HFFc6 (cell line): ENCODE measurements around the gene FARP1. TPM values are rescaled to one million over a fixed set of nuclear protein-coding genes. Genes with fewer than 3 reads are reported as not detected.

Source experiments
- DNase-seq: peaks from one replicate; pipeline ENCODE4 v3.0.0-alpha.2; 2018
- H3K27ac Mint-ChIP-seq: 2 replicates; pipeline ENCODE4 v1.8.0; 2020; ENCODE audit warnings: mild to moderate bottlenecking, mixed read lengths
- H3K27me3 Mint-ChIP-seq: 2 replicates; pipeline ENCODE4 v1.8.0; 2021; ENCODE audit warnings: mild to moderate bottlenecking, moderate library complexity, mixed read lengths; ENCODE audit not compliant: insufficient read depth
- H3K36me3 Mint-ChIP-seq: 2 replicates; pipeline ENCODE4 v1.8.0; 2021; ENCODE audit warnings: low read depth, mixed read lengths
- H3K4me1 Mint-ChIP-seq: 2 replicates; pipeline ENCODE4 v1.8.0; 2020; ENCODE audit warnings: low read depth, mixed read lengths
- H3K4me3 Mint-ChIP-seq: 2 replicates; pipeline ENCODE4 v1.8.0; 2020; ENCODE audit warnings: mild to moderate bottlenecking, moderate library complexity, mixed read lengths
- H3K9me3 Mint-ChIP-seq: 2 replicates; pipeline ENCODE4 v1.8.0; 2020; ENCODE audit warnings: mild to moderate bottlenecking, mixed read lengths
- total RNA-seq, 6 experiments: library from RNA; stranded (reverse); fragmentation: NEBNext Ultra II Directional; extraction: Animal tissue kit (Norgen Biotek cat#: 25700); gene quantifications; 2 replicates in 1 of 6; 3 replicates in 5 of 6; pipeline ENCODE4 v1.2.3, GENCODE V29; 2021
- TF ChIP-seq, protein P1 (sequence below): fragments of 200-600 bp; sonication (generic); IDR thresholded peaks from 2 replicates; pipeline ENCODE4 v1.5.0; 2021; ENCODE audit warnings: antibody characterized with exemption, mild to moderate bottlenecking

FARP1 gene
- total RNA-seq, 6 experiments from 2014 or later = 140 to 181 (median 150) TPM

DNA sequence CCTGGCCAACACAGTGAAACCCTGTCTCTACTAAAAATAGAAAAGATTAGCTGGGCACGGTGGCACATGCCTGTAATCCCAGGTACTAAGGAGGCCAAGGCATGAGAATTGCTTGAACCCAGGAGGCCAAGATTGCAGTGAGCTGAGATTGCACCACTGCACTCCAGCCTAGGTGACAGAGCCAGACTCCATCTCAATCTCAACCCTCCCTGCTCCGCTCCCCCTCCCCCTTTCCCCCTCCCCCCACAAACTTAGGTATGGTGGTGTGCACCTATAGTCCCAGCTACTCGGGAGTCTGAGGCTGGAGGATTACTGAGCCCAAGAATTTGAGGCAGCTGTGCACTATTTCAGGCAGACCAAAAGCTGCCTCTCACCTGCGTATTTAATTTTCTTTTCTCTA is 55.8 kb downstream of the FARP1 start:
- Mint-ChIP-seq H3K27me3 (peaks cover 2% of the 10 kb centered on the region), H3K36me3 (peaks cover 33% of the 10 kb centered on the region), H3K4me1 (peaks cover 51% of the 10 kb centered on the region), H3K27ac (no peak overlapping the region), H3K9me3 (no peaks in the 10 kb centered on the region), H3K4me3 (no peak overlapping the region)
- TF ChIP-seq, protein P1, sequence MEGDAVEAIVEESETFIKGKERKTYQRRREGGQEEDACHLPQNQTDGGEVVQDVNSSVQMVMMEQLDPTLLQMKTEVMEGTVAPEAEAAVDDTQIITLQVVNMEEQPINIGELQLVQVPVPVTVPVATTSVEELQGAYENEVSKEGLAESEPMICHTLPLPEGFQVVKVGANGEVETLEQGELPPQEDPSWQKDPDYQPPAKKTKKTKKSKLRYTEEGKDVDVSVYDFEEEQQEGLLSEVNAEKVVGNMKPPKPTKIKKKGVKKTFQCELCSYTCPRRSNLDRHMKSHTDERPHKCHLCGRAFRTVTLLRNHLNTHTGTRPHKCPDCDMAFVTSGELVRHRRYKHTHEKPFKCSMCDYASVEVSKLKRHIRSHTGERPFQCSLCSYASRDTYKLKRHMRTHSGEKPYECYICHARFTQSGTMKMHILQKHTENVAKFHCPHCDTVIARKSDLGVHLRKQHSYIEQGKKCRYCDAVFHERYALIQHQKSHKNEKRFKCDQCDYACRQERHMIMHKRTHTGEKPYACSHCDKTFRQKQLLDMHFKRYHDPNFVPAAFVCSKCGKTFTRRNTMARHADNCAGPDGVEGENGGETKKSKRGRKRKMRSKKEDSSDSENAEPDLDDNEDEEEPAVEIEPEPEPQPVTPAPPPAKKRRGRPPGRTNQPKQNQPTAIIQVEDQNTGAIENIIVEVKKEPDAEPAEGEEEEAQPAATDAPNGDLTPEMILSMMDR = no peak
- no peak for DNase-seq

GRCh38 chr13:98199480-98199879 is 56.6 kb downstream of the FARP1 start:
- Mint-ChIP-seq H3K4me3 (no peak overlapping the region), H3K9me3 (peaks cover 3% of the 10 kb centered on the region; the same call in 1 of the 2 replicates), H3K27ac (no peak overlapping the region), H3K4me1 (peaks cover 59% of the 10 kb centered on the region), H3K27me3 (peaks cover 2% of the 10 kb centered on the region), H3K36me3 (peaks cover 33% of the 10 kb centered on the region)
- DNase-seq = no peak
- TF ChIP-seq, protein P1 = no peak

DNA sequence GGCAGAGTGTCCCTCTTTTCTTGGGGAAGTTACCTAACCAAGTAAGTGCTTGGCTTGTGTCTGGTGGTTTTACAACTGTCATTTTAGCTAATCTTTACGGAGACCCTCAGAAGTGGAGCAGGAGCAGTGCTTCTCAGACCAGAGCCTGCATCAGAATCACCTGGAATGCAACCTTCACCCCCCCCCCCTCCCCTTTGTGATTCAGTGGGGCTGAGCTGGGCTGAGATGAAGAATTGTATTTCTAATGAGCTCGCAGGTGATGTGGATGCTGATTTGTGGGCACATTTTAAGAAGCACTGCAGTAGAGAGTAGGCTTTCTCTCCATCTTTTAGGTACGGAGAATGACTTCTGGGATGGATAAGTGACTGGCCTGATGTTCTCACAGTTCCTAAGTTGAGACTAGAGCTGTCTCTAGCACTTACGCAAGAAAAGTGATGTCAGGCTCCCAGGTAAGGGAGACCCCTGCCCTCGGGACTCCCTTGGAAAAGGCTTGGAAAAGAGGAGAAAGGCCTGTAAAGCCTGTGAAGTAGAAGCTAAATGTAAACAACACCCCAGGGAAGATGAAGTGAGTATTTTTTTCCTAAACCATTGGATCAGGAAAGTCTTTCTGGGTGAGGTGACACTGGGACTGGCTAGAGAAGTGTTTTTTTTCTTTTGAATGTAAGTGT is 57.5 kb downstream of the FARP1 start:
- Mint-ChIP-seq H3K27ac (peak overlapping the region; percentile 44; the same call in 1 of the 2 replicates), H3K36me3 (peaks cover 36% of the 10 kb centered on the region), H3K9me3 (peaks cover 11% of the 10 kb centered on the region), H3K4me1 (peaks cover 68% of the 10 kb centered on the region), H3K4me3 (no peak overlapping the region), H3K27me3 (peaks cover 2% of the 10 kb centered on the region)
- TF ChIP-seq, protein P1 = no peak
- DNase-seq = no peak

GRCh38 chr13:98201189-98201588 is 58.3 kb downstream of the FARP1 start:
- peaks cover 2% of the 10 kb centered on the region for H3K27me3 Mint-ChIP-seq
- DNase-seq = no peak
- no peak overlapping the region for H3K4me3 Mint-ChIP-seq
- peak overlapping the region; percentile 48; the same call in 1 of the 2 replicates for H3K27ac Mint-ChIP-seq
- TF ChIP-seq, protein P1 = no peak
- H3K36me3 Mint-ChIP-seq = peaks cover 36% of the 10 kb centered on the region
- H3K9me3 Mint-ChIP-seq = peaks cover 19% of the 10 kb centered on the region
- peaks cover 74% of the 10 kb centered on the region for H3K4me1 Mint-ChIP-seq

DNA sequence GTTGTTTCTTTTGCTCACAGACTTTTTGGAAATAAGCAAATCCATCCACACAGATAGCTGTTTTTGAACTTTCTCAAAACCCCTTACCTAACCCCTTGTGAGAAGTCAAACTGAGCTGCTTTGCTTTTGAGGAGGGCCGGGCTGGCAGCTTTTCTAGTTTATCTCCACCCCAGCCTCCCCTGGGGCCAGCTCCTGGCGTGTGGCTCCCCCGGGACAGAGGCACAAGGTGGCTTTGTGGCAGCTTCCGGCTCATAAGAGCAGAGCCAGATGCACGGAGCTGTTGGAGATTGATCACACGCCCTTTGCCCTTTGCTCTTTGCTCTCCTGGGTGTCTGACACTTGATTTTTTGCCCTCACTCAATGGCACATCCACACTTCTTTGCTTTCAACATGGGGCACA is 59.1 kb downstream of the FARP1 start:
- TF ChIP-seq, protein P1 = no peak
- Mint-ChIP-seq H3K4me1 (peaks cover 78% of the 10 kb centered on the region), H3K9me3 (peaks cover 25% of the 10 kb centered on the region), H3K4me3 (no peak overlapping the region), H3K27ac (peak overlapping the region; percentile 51; the same call in 1 of the 2 replicates), H3K27me3 (peaks cover 2% of the 10 kb centered on the region), H3K36me3 (peaks cover 40% of the 10 kb centered on the region)
- no peak for DNase-seq
